Thoracic aorta (tissue), 2 donors: ENCODE results near the gene DMRTA1. TPM values are rescaled to one million over a fixed set of nuclear protein-coding genes. Genes with fewer than 3 reads are reported as not detected.
"Not testable (repeated sequence)": the region's sequence is repeated elsewhere in the genome, so short reads cannot be mapped to it uniquely, and the experiment has no call there.

Experiments used
- ATAC-seq: fragments of 150-250 bp; one replicate; pipeline ENCODE4 v1.8.0; 2017; ENCODE audit warnings: low read depth; ENCODE audit not compliant: insufficient number of reproducible peaks, low FRiP score
- DNase-seq: peaks from one replicate; pipeline ENCODE4 v3.0.0-alpha.2; 2020; ENCODE audit warnings: low spot score
- H3K27ac ChIP-seq, 2 donors: fragments of 200-600 bp; sonication (generic); 1 replicate in 1 of 2; 2 replicates in 1 of 2; pipeline ENCODE4 v1.5.1; 2016; ENCODE audit warnings: mild to moderate bottlenecking in 2 of 2, moderate library complexity in 2 of 2
- H3K27me3 ChIP-seq: fragments of 200-600 bp; sonication (generic); replicated peaks from 2 replicates; pipeline ENCODE4 v1.6.0; 2016; ENCODE audit warnings: mild to moderate bottlenecking; ENCODE audit not compliant: insufficient read depth
- H3K36me3 ChIP-seq: fragments of 200-600 bp; sonication (generic); one replicate; pipeline ENCODE4 v1.5.1; 2016
- H3K4me1 ChIP-seq, 2 donors: fragments of 200-600 bp; sonication (generic); 1 replicate in 1 of 2; 2 replicates in 1 of 2; pipeline versions ENCODE4 v1.5.1 to v1.6.0; 2016; ENCODE audit warnings: low read depth in 2 of 2, mild to moderate bottlenecking in 1 of 2; ENCODE audit not compliant: control insufficient read depth in 1 of 2
- H3K4me3 ChIP-seq: fragments of 200-600 bp; sonication (generic); 2 replicates; pipeline ENCODE4 v1.5.1; 2016; ENCODE audit warnings: mild to moderate bottlenecking
- H3K9me3 ChIP-seq: fragments of 200-600 bp; sonication (generic); 2 replicates; pipeline ENCODE4 v1.5.1; 2016
- total RNA-seq, 2 donors: library from RNA; depleted of rRNA; stranded (reverse); fragments of >200 nt; gene quantifications; one replicate each; pipeline versions ENCODE4 v1.1.0 to v1.2.3, GENCODE V29; 2016
- TF ChIP-seq, protein P1 (sequence below): fragments of 200-600 bp; sonication (generic); IDR thresholded peaks from one replicate; pipeline ENCODE4 v1.5.1; 2019; ENCODE audit warnings: antibody characterized with exemption

Gene DMRTA1
- total RNA-seq, 2 donors from 2014 or later, result 0.41 TPM; not detected in 1

GRCh38 chr9:22433691-22434090, 12.9 kb upstream of the DMRTA1 start:
- DNase-seq (no peak), ATAC-seq (no peak)
- no peak overlapping the region for H3K27ac ChIP-seq
- H3K27me3 ChIP-seq, result no peaks in the 10 kb centered on the region
- no peaks in the 10 kb centered on the region for H3K9me3 ChIP-seq
- H3K4me1 ChIP-seq, result no peaks in the 10 kb centered on the region
- no peaks in the 10 kb centered on the region for H3K36me3 ChIP-seq
- H3K4me3 ChIP-seq, result no peak overlapping the region
- TF ChIP-seq, protein P1, sequence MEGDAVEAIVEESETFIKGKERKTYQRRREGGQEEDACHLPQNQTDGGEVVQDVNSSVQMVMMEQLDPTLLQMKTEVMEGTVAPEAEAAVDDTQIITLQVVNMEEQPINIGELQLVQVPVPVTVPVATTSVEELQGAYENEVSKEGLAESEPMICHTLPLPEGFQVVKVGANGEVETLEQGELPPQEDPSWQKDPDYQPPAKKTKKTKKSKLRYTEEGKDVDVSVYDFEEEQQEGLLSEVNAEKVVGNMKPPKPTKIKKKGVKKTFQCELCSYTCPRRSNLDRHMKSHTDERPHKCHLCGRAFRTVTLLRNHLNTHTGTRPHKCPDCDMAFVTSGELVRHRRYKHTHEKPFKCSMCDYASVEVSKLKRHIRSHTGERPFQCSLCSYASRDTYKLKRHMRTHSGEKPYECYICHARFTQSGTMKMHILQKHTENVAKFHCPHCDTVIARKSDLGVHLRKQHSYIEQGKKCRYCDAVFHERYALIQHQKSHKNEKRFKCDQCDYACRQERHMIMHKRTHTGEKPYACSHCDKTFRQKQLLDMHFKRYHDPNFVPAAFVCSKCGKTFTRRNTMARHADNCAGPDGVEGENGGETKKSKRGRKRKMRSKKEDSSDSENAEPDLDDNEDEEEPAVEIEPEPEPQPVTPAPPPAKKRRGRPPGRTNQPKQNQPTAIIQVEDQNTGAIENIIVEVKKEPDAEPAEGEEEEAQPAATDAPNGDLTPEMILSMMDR, result no peak

- H3K27ac ChIP-seq, ATAC-seq, H3K4me1 ChIP-seq, H3K4me3 ChIP-seq, H3K36me3 ChIP-seq, H3K9me3 ChIP-seq, H3K27me3 ChIP-seq, DNase-seq: not testable (repeated sequence)
Measured at GRCh38 chr9:22435252-22435651, 11.4 kb upstream of the DMRTA1 start.

GRCh38 chr9:22437461-22438067, 9.1 kb upstream of the DMRTA1 start:
- H3K27ac ChIP-seq, H3K9me3 ChIP-seq, H3K4me1 ChIP-seq, DNase-seq, H3K4me3 ChIP-seq, H3K27me3 ChIP-seq, H3K36me3 ChIP-seq, ATAC-seq: not testable (repeated sequence)

DNA sequence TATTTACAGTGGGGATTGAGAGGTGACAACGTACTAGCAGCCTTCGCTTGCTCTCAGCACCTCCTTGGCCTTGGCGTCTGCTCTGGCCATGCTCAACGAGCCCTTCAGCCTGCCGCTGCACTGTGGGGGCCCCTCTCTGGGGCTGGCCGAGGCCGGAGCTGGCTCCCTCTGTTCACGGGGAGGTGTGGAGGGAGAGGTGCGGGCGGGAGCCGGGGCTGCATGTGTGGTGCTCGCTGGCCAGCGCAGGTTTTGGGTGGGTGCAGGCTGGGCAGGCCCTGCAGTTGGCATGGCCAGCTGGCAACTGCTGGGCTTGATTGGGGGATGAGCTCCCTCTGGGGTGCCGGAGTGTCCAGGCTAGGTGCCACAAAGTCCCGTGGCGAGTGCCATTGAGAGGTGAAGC, 5.8 kb upstream of the DMRTA1 start:
- Histone ChIP-seq H3K27me3 (no peaks in the 10 kb centered on the region), H3K27ac (no peak overlapping the region), H3K36me3 (no peaks in the 10 kb centered on the region), H3K4me3 (no peak overlapping the region), H3K4me1 (no peaks in the 10 kb centered on the region), H3K9me3 (no peaks in the 10 kb centered on the region)
- DNase-seq (no peak), ATAC-seq (no peak)
- TF ChIP-seq, protein P1, result no peak

GRCh38 chr9:22446950-22447617, 460 bp downstream of the DMRTA1 start:
- H3K9me3 ChIP-seq, result no peaks in the 10 kb centered on the region
- TF ChIP-seq, protein P1, result no peak
- H3K4me3 ChIP-seq, result peak overlapping the region; percentile 88
- peaks cover 0 to 7% of the 10 kb centered on the region in 2 donors for H3K4me1 ChIP-seq
- no peaks in the 10 kb centered on the region for H3K27me3 ChIP-seq
- peak; percentile 25 for ATAC-seq
- H3K27ac ChIP-seq, result peak overlapping the region; percentile 74 to 80
- no peaks in the 10 kb centered on the region for H3K36me3 ChIP-seq
- no peak for DNase-seq

DNA sequence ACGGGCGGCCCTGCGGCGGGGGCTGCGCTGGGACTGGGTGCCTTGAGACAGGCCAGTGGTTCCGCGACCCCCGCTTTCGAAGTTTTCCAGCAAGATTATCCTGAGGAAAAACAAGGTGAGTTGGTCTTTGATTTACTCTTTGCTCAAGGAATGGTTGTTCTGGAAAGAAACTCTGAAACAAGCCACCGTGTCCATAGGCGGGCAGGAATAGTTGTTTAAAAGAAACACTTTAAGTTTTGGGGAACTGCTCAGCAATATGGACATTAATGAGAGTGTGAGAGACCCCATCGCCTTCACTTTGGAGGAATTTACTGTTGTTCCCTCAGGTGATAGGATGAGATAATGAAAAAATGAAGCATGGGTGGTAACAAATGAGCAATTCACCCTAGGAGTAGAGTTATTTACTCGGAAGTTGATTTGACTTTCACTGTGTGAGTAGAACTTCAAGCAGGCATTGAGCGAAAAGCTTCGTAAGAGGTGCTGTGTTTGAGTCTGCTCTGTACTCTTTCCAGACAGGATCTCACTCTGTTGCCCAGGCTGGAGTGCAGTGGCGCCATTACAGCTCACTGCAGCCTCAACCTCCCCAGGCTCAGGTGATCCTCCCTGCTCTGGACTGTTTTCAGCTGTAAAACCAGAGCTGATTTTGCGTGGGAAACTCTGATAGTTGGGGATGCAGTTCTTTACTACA, 1.1 kb downstream of the DMRTA1 start:
- peak overlapping the region; percentile 74 to 80 for H3K27ac ChIP-seq
- TF ChIP-seq, protein P1, result no peak
- DNase-seq, result no peak
- no peak for ATAC-seq
- H3K4me3 ChIP-seq, result peak overlapping the region; percentile 88
- H3K27me3 ChIP-seq, result no peaks in the 10 kb centered on the region
- H3K4me1 ChIP-seq, result peaks cover 0 to 7% of the 10 kb centered on the region in 2 donors
- no peaks in the 10 kb centered on the region for H3K36me3 ChIP-seq
- H3K9me3 ChIP-seq, result no peaks in the 10 kb centered on the region
